Measurements from ENCODE around the gene ZNF700.
"Not testable (repeated sequence)": the region's sequence is repeated elsewhere in the genome, so short reads cannot be mapped to it uniquely, and the experiment has no call there.

The ZNF700 gene

GRCh38 chr19:11894851-11895250 lies 30.1 kb upstream of the ZNF700 start:
- Histone ChIP-seq H3K4me3 (ENCODE audit: low read length) (no peak overlapping the region), H3K27ac (ENCODE audit: low read length) (no peak overlapping the region), H3K36me3 (ENCODE audit: control insufficient read depth, insufficient read depth, low read length) (peaks cover 10% of the 10 kb centered on the region; the same call in 1 of the 2 replicates), H3K4me1 (ENCODE audit: control insufficient read depth, insufficient read depth, low read length) (no peaks in the 10 kb centered on the region), H3K27me3 (ENCODE audit: control insufficient read depth, insufficient read depth, low read length) (no peaks in the 10 kb centered on the region), H3K9me3 (ENCODE audit: control insufficient read depth, insufficient read depth, low read length) (0 out of 2 replicates have a peak, but pooled peaks cover 2% of the 10 kb centered on the region)
- WGBS (ENCODE audit: insufficient coverage, insufficient read length) = no CpG with 5 or more reads among the region's 6 CpGs
- DNase-seq (ENCODE audit: low read depth, low spot score) = no peak

DNA sequence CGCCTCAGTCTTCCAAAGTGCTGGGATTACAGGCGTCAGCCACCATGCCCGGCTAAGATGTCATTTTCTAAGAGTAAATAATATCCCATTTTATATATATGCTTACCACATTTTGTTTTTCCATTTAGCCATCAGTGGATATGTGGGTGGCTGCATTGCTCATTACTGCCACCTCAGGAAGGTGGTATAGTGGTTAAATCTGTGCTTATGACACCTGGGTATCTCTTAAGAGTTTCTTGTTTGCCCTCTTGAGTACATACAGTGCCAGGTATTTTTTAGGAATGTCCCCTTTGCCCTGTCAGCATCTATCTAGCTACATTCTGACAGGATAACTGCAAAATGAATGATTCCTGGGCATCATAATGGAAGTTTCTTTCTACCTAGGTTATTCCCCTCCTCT lies 22.7 kb upstream of the ZNF700 start:
- no peak for DNase-seq (ENCODE audit: low read depth, low spot score)
- no CpG with 5 or more reads among the region's 3 CpGs for WGBS (ENCODE audit: insufficient coverage, insufficient read length)
- Histone ChIP-seq H3K27ac (ENCODE audit: low read length) (no peak overlapping the region), H3K4me3 (ENCODE audit: low read length) (no peak overlapping the region), H3K27me3 (ENCODE audit: control insufficient read depth, insufficient read depth, low read length) (no peaks in the 10 kb centered on the region), H3K36me3 (ENCODE audit: control insufficient read depth, insufficient read depth, low read length) (peaks cover 31% of the 10 kb centered on the region), H3K9me3 (ENCODE audit: control insufficient read depth, insufficient read depth, low read length) (peaks cover 19% of the 10 kb centered on the region), H3K4me1 (ENCODE audit: control insufficient read depth, insufficient read depth, low read length) (no peaks in the 10 kb centered on the region)

DNA sequence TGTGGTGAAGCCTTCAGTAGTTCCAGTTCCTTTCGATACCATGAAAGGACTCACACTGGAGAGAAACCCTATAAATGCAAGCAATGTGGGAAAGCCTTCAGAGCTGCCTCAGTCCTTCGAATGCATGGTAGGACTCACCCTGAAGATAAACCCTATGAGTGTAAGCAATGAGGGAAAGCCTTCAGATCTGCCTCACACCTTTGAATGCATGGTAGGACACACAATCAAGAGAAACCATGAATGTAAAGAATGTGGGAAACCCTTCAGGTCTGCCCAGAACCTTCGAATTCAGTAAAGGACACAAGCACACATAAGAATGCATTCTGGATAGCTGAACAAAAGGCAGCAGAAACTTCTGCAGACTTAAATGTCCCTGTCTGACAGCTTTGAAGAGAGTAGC lies 19.0 kb upstream of the ZNF700 start:
- H3K27ac ChIP-seq (ENCODE audit: low read length) = no peak overlapping the region
- peaks cover 19% of the 10 kb centered on the region for H3K9me3 ChIP-seq (ENCODE audit: control insufficient read depth, insufficient read depth, low read length)
- no CpG with 5 or more reads among the region's 3 CpGs for WGBS (ENCODE audit: insufficient coverage, insufficient read length)
- no peak overlapping the region for H3K4me3 ChIP-seq (ENCODE audit: low read length)
- no peak for DNase-seq (ENCODE audit: low read depth, low spot score)
- H3K27me3 ChIP-seq (ENCODE audit: control insufficient read depth, insufficient read depth, low read length) = no peaks in the 10 kb centered on the region
- H3K4me1 ChIP-seq (ENCODE audit: control insufficient read depth, insufficient read depth, low read length) = no peaks in the 10 kb centered on the region
- peaks cover 31% of the 10 kb centered on the region for H3K36me3 ChIP-seq (ENCODE audit: control insufficient read depth, insufficient read depth, low read length)

DNA sequence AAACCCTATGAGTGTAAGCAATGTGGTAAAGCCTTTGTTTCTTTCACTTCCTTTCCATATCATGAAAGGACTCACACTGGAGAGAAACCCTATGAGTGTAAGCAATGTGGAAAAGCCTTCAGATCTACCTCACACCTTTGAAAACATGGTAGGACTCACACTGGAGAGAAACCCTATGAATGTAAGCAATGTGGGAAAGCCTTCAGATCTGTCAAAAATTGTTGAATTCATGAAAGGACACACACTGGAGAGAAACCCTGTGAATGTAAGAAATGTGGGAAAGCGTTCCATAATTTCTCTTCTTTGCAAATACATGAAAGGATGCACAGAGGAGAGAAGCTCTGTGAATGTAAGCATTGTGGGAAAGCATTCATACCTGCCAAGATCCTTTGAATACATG lies 13.0 kb upstream of the ZNF700 start:
- not testable (repeated sequence) for H3K36me3 ChIP-seq (ENCODE audit: control insufficient read depth, insufficient read depth, low read length); DNase-seq (ENCODE audit: low read depth, low spot score); H3K4me3 ChIP-seq (ENCODE audit: low read length); H3K27ac ChIP-seq (ENCODE audit: low read length); H3K27me3 ChIP-seq (ENCODE audit: control insufficient read depth, insufficient read depth, low read length); H3K4me1 ChIP-seq (ENCODE audit: control insufficient read depth, insufficient read depth, low read length); H3K9me3 ChIP-seq (ENCODE audit: control insufficient read depth, insufficient read depth, low read length)
- WGBS (ENCODE audit: insufficient coverage, insufficient read length) = no CpG with 5 or more reads among the region's 1 CpG

DNA sequence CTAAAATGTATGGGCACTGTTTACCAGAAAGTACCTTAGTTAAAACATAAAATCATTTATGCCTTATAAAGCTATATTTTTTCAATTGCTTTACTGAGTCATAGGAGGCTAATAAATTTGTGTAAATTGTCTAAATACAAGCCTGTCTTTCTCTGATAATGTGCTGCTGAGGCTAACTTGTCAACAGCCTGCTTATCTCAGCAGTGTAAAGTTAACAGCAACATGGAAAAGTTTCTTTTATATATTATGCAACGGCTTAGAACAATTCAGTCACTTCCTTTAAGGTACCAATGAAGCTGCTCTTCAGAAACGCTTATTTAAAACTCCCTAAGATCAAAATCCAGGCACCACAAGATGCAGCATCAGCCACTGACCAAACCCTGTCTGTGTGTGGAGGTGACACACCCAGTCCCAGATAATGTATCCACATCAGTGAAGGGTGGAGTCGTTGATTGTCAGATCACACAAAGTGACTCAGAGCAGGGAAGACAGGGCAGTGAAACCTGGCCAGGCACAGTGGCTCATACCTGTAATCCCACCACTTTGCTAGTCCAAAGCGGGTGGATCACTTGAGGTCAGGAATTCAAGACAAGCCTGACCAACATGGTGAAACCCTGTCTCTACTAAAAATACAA lies 10.4 kb upstream of the ZNF700 start:
- not testable (repeated sequence) for H3K36me3 ChIP-seq (ENCODE audit: control insufficient read depth, insufficient read depth, low read length); H3K4me3 ChIP-seq (ENCODE audit: low read length); H3K9me3 ChIP-seq (ENCODE audit: control insufficient read depth, insufficient read depth, low read length); H3K27me3 ChIP-seq (ENCODE audit: control insufficient read depth, insufficient read depth, low read length); DNase-seq (ENCODE audit: low read depth, low spot score); H3K27ac ChIP-seq (ENCODE audit: low read length); H3K4me1 ChIP-seq (ENCODE audit: control insufficient read depth, insufficient read depth, low read length)
- WGBS (ENCODE audit: insufficient coverage, insufficient read length) = no CpG with 5 or more reads among the region's 4 CpGs

GRCh38 chr19:11921852-11922495 lies 2.9 kb upstream of the ZNF700 start:
- no peak overlapping the region for H3K27ac ChIP-seq (ENCODE audit: low read length)
- DNase-seq (ENCODE audit: low read depth, low spot score) = no peak
- no CpG with 5 or more reads among the region's 6 CpGs for WGBS (ENCODE audit: insufficient coverage, insufficient read length)

DNA sequence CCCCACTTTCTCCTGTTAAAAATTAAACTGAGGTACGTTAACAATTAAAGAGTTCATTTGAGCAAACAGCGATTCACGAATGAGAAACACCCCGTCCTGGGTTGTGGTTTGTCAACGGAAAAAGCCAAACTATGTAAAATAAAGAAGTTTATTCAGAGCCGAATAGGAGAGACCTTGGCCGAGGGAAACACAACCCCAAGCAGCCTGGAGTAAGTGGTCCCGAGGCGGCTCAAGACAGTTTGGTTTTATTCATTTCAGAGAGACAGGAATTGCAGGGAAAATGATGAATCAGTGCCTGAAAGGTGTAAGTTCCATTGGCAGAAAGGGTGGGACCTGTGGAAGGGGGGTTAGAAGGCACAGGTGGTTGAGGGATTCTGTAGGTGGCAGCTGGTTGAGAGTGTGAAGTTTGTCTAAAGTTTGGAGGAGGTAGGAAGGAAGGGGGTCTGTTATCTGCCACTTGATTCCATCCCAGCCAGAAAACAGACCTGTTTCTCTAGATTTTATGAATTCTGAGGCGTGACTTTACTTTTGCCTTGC lies 812 bp downstream of the ZNF700 start:
- not testable (repeated sequence) for H3K27ac ChIP-seq (ENCODE audit: low read length); H3K36me3 ChIP-seq (ENCODE audit: control insufficient read depth, insufficient read depth, low read length); H3K4me1 ChIP-seq (ENCODE audit: control insufficient read depth, insufficient read depth, low read length); H3K9me3 ChIP-seq (ENCODE audit: control insufficient read depth, insufficient read depth, low read length); H3K27me3 ChIP-seq (ENCODE audit: control insufficient read depth, insufficient read depth, low read length); DNase-seq (ENCODE audit: low read depth, low spot score)
- WGBS (ENCODE audit: insufficient coverage, insufficient read length) = no CpG with 5 or more reads among the region's 10 CpGs
- peak overlapping the region; percentile 58; the same call in 1 of the 2 replicates for H3K4me3 ChIP-seq (ENCODE audit: low read length)

More at GRCh38 chr19:11921852-11922495, 2.9 kb upstream of the ZNF700 start:
- no peaks in the 10 kb centered on the region; the same call in 1 of the 2 replicates for H3K9me3 ChIP-seq (ENCODE audit: control insufficient read depth, insufficient read depth, low read length)
- H3K36me3 ChIP-seq (ENCODE audit: control insufficient read depth, insufficient read depth, low read length) = no peaks in the 10 kb centered on the region
- H3K4me3 ChIP-seq (ENCODE audit: low read length) = no peak overlapping the region
- H3K27me3 ChIP-seq (ENCODE audit: control insufficient read depth, insufficient read depth, low read length) = no peaks in the 10 kb centered on the region
- H3K4me1 ChIP-seq (ENCODE audit: control insufficient read depth, insufficient read depth, low read length) = 0 out of 2 replicates have a peak, but pooled peaks cover 1% of the 10 kb centered on the region

GRCh38 chr19:11927227-11927626 lies 2.3 kb downstream of the ZNF700 start:
- DNase-seq (ENCODE audit: low read depth, low spot score) = no peak
- H3K36me3 ChIP-seq (ENCODE audit: control insufficient read depth, insufficient read depth, low read length) = no peaks in the 10 kb centered on the region

DNA sequence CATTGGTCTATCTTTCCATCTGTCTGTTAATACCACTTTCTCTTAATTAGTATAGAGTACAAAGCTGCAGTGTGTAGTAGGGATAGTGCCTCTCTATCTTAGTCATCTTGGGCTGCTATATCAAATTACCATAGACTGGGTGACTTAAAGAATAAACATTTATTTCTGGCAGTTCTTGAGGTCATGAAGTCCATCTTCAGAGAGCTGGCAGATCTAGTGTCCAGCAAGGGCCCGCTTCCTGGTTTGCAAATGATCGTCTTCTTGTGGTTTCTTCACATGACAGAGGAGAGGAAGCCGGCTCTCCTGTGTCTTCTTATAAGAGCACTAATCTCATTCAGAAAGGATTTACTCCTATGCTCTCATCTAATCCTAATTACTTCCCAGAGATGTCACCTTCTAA lies 6.1 kb downstream of the ZNF700 start:
- H3K27me3 ChIP-seq (ENCODE audit: control insufficient read depth, insufficient read depth, low read length) = no peaks in the 10 kb centered on the region
- WGBS (ENCODE audit: insufficient coverage, insufficient read length) = no CpG with 5 or more reads among the region's 3 CpGs
- no peak overlapping the region for H3K4me3 ChIP-seq (ENCODE audit: low read length)
- H3K4me1 ChIP-seq (ENCODE audit: control insufficient read depth, insufficient read depth, low read length) = no peaks in the 10 kb centered on the region
- H3K36me3 ChIP-seq (ENCODE audit: control insufficient read depth, insufficient read depth, low read length) = no peaks in the 10 kb centered on the region
- no peak overlapping the region for H3K27ac ChIP-seq (ENCODE audit: low read length)
- DNase-seq (ENCODE audit: low read depth, low spot score) = no peak
- no peaks in the 10 kb centered on the region; the same call in 1 of the 2 replicates for H3K9me3 ChIP-seq (ENCODE audit: control insufficient read depth, insufficient read depth, low read length)

More at GRCh38 chr19:11927227-11927626, 2.3 kb downstream of the ZNF700 start:
- H3K4me1 ChIP-seq (ENCODE audit: control insufficient read depth, insufficient read depth, low read length) = 0 out of 2 replicates have a peak, but pooled peaks cover 1% of the 10 kb centered on the region
- H3K9me3 ChIP-seq (ENCODE audit: control insufficient read depth, insufficient read depth, low read length) = no peaks in the 10 kb centered on the region
- H3K4me3 ChIP-seq (ENCODE audit: low read length) = no peak overlapping the region
- no peaks in the 10 kb centered on the region for H3K27me3 ChIP-seq (ENCODE audit: control insufficient read depth, insufficient read depth, low read length)
- no peak overlapping the region for H3K27ac ChIP-seq (ENCODE audit: low read length)
- no CpG with 5 or more reads among the region's 3 CpGs for WGBS (ENCODE audit: insufficient coverage, insufficient read length)

DNA sequence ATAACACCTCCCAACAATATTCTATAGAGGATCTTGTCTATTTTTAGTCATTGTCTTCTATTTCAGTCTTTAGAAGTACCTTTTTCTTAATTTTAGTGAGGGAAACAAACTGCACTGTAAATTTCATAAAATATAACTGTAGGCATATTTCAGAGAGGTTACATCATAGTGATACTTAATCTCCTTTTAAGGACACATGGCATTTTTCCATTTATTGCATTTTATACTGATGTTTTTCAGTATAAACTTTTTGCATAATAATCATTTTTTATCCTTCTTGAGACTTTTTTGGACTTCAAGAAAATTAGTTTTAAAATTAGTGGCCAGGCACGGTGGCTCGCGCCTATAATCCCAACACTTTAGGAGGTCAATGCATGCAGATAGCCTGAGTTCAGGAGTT lies 6.6 kb downstream of the ZNF700 start:
- Histone ChIP-seq H3K4me1 (ENCODE audit: control insufficient read depth, insufficient read depth, low read length) (no peaks in the 10 kb centered on the region), H3K4me3 (ENCODE audit: low read length) (no peak overlapping the region), H3K27ac (ENCODE audit: low read length) (no peak overlapping the region), H3K27me3 (ENCODE audit: control insufficient read depth, insufficient read depth, low read length) (no peaks in the 10 kb centered on the region), H3K36me3 (ENCODE audit: control insufficient read depth, insufficient read depth, low read length) (no peaks in the 10 kb centered on the region), H3K9me3 (ENCODE audit: control insufficient read depth, insufficient read depth, low read length) (no peaks in the 10 kb centered on the region; the same call in 1 of the 2 replicates)
- no peak for DNase-seq (ENCODE audit: low read depth, low spot score)
- WGBS (ENCODE audit: insufficient coverage, insufficient read length) = no CpG with 5 or more reads among the region's 3 CpGs
